ENCODE data around the gene RIPPLY1.

The RIPPLY1 gene

DNA sequence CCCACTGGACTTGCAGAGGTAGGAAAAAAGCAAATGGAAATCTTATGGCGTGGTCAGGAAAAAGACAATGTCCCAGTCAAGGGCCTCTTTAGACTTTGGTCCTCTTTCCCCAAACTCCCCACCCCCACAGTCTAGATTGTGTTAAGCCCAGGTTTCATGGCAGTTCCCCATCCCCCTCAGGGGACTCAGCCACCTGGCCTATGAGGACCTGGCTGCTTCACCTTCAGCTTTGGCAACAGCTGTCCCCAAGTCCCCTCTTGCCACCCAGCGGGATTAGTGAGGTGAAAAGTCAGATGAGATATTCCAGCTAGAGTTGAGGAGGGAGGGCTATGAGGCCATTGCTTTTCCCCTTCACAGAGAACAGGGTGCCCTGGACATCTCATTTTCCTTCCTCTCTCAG is 457 bp downstream of the RIPPLY1 start:
- no peak for DNase-seq
- intact Hi-C loops (cut with DNase I; ENCODE audit: low total_unique reads): no loop called here
- no peak overlapping the region for H3K27ac ChIP-seq

DNA sequence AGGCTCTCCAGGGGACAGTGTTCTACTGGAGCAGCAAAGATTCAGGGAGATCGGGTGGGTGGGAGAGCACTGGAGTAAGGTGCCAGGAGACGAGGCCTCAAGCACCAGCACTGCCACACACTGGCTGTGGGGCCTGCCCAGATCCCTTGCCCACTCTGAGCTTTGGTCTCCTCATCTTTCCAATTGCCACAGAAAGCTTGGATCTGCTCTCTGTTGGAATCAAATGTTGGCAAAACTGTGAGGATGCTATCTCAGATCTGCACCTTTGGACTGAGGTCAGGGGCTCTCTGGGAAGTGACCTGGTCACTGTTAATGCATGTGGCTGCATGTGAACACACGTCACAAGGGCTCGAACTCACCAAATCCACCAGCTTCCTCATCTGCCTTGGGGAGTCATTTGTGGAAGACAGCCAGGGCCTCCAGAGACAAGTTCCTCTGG is 1.3 kb downstream of the RIPPLY1 start:
- peaks cover 0 to 6% (median 0%) of the 10 kb centered on the region in 4 donors for H3K4me1 ChIP-seq
- no peaks in the 10 kb centered on the region for H3K9me3 ChIP-seq
- intact Hi-C loops (cut with DNase I; ENCODE audit: low total_unique reads): no loop called here
- H3K27me3 ChIP-seq: no peaks in the 10 kb centered on the region
- no peak for DNase-seq
- no peak overlapping the region for H3K4me3 ChIP-seq
- H3K27ac ChIP-seq: no peak overlapping the region
- H3K36me3 ChIP-seq: no peaks in the 10 kb centered on the region
- TF ChIP-seq, protein P1, sequence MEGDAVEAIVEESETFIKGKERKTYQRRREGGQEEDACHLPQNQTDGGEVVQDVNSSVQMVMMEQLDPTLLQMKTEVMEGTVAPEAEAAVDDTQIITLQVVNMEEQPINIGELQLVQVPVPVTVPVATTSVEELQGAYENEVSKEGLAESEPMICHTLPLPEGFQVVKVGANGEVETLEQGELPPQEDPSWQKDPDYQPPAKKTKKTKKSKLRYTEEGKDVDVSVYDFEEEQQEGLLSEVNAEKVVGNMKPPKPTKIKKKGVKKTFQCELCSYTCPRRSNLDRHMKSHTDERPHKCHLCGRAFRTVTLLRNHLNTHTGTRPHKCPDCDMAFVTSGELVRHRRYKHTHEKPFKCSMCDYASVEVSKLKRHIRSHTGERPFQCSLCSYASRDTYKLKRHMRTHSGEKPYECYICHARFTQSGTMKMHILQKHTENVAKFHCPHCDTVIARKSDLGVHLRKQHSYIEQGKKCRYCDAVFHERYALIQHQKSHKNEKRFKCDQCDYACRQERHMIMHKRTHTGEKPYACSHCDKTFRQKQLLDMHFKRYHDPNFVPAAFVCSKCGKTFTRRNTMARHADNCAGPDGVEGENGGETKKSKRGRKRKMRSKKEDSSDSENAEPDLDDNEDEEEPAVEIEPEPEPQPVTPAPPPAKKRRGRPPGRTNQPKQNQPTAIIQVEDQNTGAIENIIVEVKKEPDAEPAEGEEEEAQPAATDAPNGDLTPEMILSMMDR (IDR thresholded peaks at IDR 0.05): no peak

More for the DNA sequence above, 457 bp downstream of the RIPPLY1 start:
- no peaks in the 10 kb centered on the region for H3K27me3 ChIP-seq
- no peak overlapping the region for H3K4me3 ChIP-seq
- H3K4me1 ChIP-seq: peaks cover 0 to 6% (median 0%) of the 10 kb centered on the region in 4 donors
- no peaks in the 10 kb centered on the region for H3K36me3 ChIP-seq
- TF ChIP-seq, protein P1 (IDR thresholded peaks at IDR 0.05): no peak
- no peaks in the 10 kb centered on the region for H3K9me3 ChIP-seq

DNA sequence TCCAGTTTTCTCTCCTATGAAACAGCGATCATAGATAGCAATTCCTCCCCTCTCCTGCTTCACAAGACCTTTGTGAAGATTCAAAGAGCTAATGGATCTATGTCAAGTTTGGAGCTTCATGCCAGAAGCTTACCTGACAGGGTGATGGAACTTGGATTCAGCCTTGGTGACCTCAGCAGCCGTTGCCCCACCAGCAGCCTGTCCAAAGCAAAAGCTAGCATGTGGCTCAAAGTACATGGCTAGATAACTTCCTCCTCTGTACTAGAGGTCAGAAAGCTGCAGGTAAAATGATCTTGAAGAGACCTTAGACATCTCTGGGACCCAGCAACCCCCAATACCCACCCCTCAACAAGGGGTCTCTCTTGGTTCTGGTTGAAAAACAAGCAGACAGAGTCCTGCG is 1.8 kb downstream of the RIPPLY1 start:
- no peaks in the 10 kb centered on the region for H3K27me3 ChIP-seq
- H3K4me3 ChIP-seq: no peak overlapping the region
- H3K9me3 ChIP-seq: no peaks in the 10 kb centered on the region
- TF ChIP-seq, protein P1 (IDR thresholded peaks at IDR 0.05): no peak
- no peaks in the 10 kb centered on the region for H3K36me3 ChIP-seq
- DNase-seq: no peak
- intact Hi-C loops (cut with DNase I; ENCODE audit: low total_unique reads): no loop called here
- H3K27ac ChIP-seq: no peak overlapping the region
- H3K4me1 ChIP-seq: peaks cover 0 to 6% (median 0%) of the 10 kb centered on the region in 4 donors

DNA sequence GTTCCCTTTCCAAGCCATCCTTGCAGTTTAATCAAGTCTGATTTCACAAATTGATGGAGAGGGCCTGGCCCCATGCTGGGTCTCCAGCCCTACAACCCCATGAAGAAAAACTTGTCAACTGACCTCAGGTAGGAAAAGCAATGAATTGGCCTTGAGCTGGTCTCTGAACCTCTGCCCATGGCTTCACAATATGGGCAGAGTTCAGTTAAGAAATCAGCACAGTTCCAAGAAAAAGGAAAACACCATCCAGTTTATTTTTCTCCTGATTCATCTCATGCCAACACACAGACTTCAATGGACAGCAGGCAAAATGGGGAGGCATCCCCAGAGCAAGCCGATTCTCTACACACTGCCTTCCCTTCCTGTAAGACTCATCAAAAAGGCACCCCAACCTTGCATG is 3.3 kb downstream of the RIPPLY1 start:
- intact Hi-C loops (cut with DNase I; ENCODE audit: low total_unique reads): no loop called here
- peaks cover 0 to 6% (median 0%) of the 10 kb centered on the region in 4 donors for H3K4me1 ChIP-seq
- H3K36me3 ChIP-seq: no peaks in the 10 kb centered on the region
- no peak overlapping the region for H3K27ac ChIP-seq
- H3K27me3 ChIP-seq: no peaks in the 10 kb centered on the region
- TF ChIP-seq, protein P1 (IDR thresholded peaks at IDR 0.05): no peak
- DNase-seq: no peak
- H3K9me3 ChIP-seq: no peaks in the 10 kb centered on the region
- H3K4me3 ChIP-seq: no peak overlapping the region

DNA sequence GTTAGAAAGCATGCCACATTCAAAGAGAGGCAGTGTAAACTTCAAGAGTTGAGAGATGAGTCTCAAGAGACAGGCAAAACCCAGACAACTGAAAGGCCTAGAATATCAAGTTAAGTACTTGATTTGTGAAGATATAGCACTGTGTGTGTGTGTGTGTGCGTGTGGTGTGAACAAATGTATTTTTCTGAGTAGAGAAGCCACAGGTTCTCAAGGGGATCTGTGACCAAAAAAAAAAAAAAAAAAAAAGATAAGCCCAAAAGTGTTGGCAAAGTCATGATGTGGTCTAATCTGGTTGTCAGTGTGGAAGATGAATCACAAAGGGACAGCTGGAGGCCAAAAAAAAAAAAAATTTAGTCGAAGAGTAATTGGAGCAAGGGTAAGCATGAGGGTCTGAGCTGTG is 3.9 kb downstream of the RIPPLY1 start:
- no peaks in the 10 kb centered on the region for H3K27me3 ChIP-seq
- TF ChIP-seq, protein P1 (IDR thresholded peaks at IDR 0.05): no peak
- intact Hi-C loops (cut with DNase I; ENCODE audit: low total_unique reads): no loop called here
- DNase-seq: no peak
- no peak overlapping the region for H3K27ac ChIP-seq
- no peak overlapping the region for H3K4me3 ChIP-seq
- peaks cover 0 to 6% (median 0%) of the 10 kb centered on the region in 4 donors for H3K4me1 ChIP-seq
- no peaks in the 10 kb centered on the region for H3K9me3 ChIP-seq
- no peaks in the 10 kb centered on the region for H3K36me3 ChIP-seq

DNA sequence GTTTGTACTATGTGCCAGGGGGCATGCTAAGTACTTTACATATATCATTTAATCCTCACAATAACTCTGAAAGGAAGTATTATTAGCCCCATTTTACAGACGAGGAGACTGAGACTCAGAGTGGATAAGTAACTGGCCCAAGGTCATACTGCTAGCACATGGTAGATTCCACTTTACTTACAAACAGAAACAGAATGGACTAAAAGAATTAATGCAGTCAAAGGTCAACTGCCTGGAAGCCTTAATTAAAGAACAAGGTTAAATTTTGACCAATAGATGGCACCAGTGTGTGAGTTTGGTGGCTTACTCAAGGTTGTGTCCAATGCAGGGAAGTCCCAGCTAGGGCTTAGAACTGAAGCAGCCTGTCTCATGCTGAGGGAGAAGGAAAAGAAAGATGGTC is 4.7 kb downstream of the RIPPLY1 start:
- Histone ChIP-seq H3K4me1 (no peaks in the 10 kb centered on the region), H3K27ac (no peak overlapping the region), H3K9me3 (no peaks in the 10 kb centered on the region), H3K27me3 (no peaks in the 10 kb centered on the region), H3K4me3 (no peak overlapping the region), H3K36me3 (no peaks in the 10 kb centered on the region)
- intact Hi-C loops (cut with DNase I; ENCODE audit: low total_unique reads): no loop called here
- TF ChIP-seq, protein P1 (IDR thresholded peaks at IDR 0.05): peak in 1 of 2 experiments; percentile 9
- DNase-seq: no peak
